Sigmoid colon (tissue), 7 donors: ENCODE data around the gene LGR6. TPM values are rescaled to one million over a fixed set of nuclear protein-coding genes. Genes with fewer than 3 reads are reported as not detected.

Source experiments
- DNase-seq: peaks from one replicate; pipeline ENCODE4 v3.0.0-alpha.2; 2019
- H3K27ac ChIP-seq, 4 donors: fragments of 200-600 bp; sonication (generic); one replicate each; pipeline ENCODE4 v1.5.1; 2016 to 2019; ENCODE audit warnings: mild to moderate bottlenecking in 1 of 4
- H3K27me3 ChIP-seq, 3 donors: fragments of 200-600 bp; sonication (generic); one replicate each; pipeline ENCODE4 v1.5.1; 2019; ENCODE audit warnings: mild to moderate bottlenecking in 1 of 3
- H3K36me3 ChIP-seq, 4 donors: fragments of 200-600 bp; sonication (generic); one replicate each; pipeline ENCODE4 v1.5.1; 2016 to 2019
- H3K4me1 ChIP-seq, 4 donors: fragments of 200-600 bp; sonication (generic); one replicate each; pipeline ENCODE4 v1.5.1; 2017 to 2019
- H3K4me3 ChIP-seq, 4 donors: fragments of 200-600 bp; sonication (generic); one replicate each; pipeline ENCODE4 v1.5.1; 2017 to 2019; ENCODE audit warnings: mild to moderate bottlenecking in 2 of 4, moderate library complexity in 1 of 4
- H3K9me3 ChIP-seq, 4 donors: fragments of 200-600 bp in 3 of 4; sonication (generic) in 3 of 4; one replicate each; pipeline versions ENCODE4 v1.5.1 to v1.6.1; 2013 to 2019
- EP300 ChIP-seq, 4 donors: sonication (generic); formaldehyde crosslinking; IDR thresholded peaks; one replicate each; pipeline ENCODE4 v1.6.1; 2017; ENCODE audit warnings: antibody characterized with exemption in 4 of 4
- POLR2A ChIP-seq, 2 donors: fragments of 450-650 bp; IDR thresholded peaks; one replicate each; pipeline ENCODE4 v1.6.1; 2016; ENCODE audit warnings: antibody characterized with exemption in 2 of 2, mild to moderate bottlenecking in 2 of 2, moderate library complexity in 2 of 2
- POLR2AphosphoS5 ChIP-seq, 4 donors: sonication (generic); formaldehyde crosslinking; IDR thresholded peaks; one replicate each; pipeline ENCODE4 v1.6.1; 2017; ENCODE audit warnings: antibody characterized with exemption in 4 of 4
- WGBS, 2 donors: extraction: QIAGEN DNeasy Blood & Tissue Kit; methylation state at CpG; one replicate each; pipeline ENCODE4 v1.1.7; 2013; 5-methylcytosine and 5-hydroxymethylcytosine counted together
- intact Hi-C: fragments of 100-400 bp; cut with DNase I; formaldehyde crosslinking; loops from one replicate; pipeline ENCODE4 v1.15.1; 2023
- polyA plus RNA-seq, 3 donors: library from polyadenylated mRNA; stranded (reverse); fragments of 200-250 nt; gene quantifications; one replicate each; pipeline ENCODE4 v1.2.3, GENCODE V29; 2013
- total RNA-seq, 4 donors: library from RNA; depleted of rRNA; stranded (reverse); fragments of >200 nt; gene quantifications; one replicate each; pipeline ENCODE4 v1.1.0, GENCODE V29; 2016
- TF ChIP-seq, protein P1 (sequence below), 4 experiments: fragments of 450-650 bp in 3 of 4; fragments of 200-600 bp in 1 of 4; IDR thresholded peaks; one replicate each; pipeline ENCODE4 v1.5.1; 2016 to 2019; ENCODE audit warnings: antibody characterized with exemption in 4 of 4, mild to moderate bottlenecking in 3 of 4, moderate library complexity in 2 of 4
- donor health status: healthy with polysubstance abuse.
- donor health status: Bipolar disorder and iron deficiency.
- donor health status: healthy.

LGR6 gene
- total and polyA plus RNA-seq, 7 donors = 0.14 to 1.0 (median 0.28) TPM; not detected in 4

DNA sequence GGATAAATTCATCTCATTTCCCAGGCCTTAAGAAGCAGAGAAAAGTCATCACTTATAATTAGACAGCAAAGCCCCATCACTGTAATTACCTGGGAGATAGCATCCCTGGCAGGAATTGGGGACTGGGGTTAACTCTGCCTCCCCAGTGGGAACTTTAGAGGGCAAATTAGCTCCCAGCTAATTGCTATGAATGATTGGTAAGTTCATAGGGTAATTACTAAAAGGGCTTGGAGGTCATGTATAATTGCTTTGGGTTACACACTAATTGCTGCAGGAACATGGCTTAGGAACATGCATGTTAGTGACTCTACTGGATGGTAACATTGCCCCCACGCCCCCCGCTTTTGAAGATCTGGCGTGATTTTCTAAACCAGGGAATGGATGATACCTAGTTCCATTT lies 83.3 kb downstream of the LGR6 start:
- H3K36me3 ChIP-seq = no peaks in the 10 kb centered on the region
- no peaks in the 10 kb centered on the region for H3K27me3 ChIP-seq
- no peak overlapping the region for H3K4me3 ChIP-seq
- 94 to 97% methylated on average over 3 of the region's 3 CpGs for WGBS, 2 donors
- no peaks in the 10 kb centered on the region for H3K9me3 ChIP-seq
- intact Hi-C loops = no loop called here
- TF ChIP-seq EP300 (IDR thresholded peaks at IDR 0.05) (no peak), POLR2AphosphoS5 (IDR thresholded peaks at IDR 0.05) (no peak), POLR2A (IDR thresholded peaks at IDR 0.05) (no peak)
- TF ChIP-seq, protein P1, sequence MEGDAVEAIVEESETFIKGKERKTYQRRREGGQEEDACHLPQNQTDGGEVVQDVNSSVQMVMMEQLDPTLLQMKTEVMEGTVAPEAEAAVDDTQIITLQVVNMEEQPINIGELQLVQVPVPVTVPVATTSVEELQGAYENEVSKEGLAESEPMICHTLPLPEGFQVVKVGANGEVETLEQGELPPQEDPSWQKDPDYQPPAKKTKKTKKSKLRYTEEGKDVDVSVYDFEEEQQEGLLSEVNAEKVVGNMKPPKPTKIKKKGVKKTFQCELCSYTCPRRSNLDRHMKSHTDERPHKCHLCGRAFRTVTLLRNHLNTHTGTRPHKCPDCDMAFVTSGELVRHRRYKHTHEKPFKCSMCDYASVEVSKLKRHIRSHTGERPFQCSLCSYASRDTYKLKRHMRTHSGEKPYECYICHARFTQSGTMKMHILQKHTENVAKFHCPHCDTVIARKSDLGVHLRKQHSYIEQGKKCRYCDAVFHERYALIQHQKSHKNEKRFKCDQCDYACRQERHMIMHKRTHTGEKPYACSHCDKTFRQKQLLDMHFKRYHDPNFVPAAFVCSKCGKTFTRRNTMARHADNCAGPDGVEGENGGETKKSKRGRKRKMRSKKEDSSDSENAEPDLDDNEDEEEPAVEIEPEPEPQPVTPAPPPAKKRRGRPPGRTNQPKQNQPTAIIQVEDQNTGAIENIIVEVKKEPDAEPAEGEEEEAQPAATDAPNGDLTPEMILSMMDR (IDR thresholded peaks at IDR 0.05) = no peak
- no peak for DNase-seq
- H3K4me1 ChIP-seq = no peaks in the 10 kb centered on the region
- no peak overlapping the region for H3K27ac ChIP-seq

DNA sequence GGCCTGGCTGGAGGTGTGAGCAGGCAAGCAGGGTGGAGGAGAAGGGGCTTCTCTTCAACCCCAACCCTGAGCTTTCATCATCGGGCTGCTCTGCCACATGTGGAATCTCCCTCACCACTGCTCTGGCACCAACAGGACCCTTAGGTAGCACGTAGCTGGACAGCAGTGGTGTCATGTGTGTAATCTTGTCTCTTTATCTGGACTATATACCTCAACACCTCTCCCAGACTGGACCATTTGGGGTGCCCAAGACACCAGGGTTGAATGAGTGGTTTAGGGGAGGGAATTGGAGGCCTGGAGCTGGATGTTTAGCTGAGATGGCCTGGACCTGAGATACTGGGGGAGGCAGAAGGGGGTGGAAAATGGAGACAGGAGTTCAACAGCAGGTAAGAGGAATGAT lies 85.2 kb downstream of the LGR6 start:
- H3K4me3 ChIP-seq = no peak overlapping the region
- DNase-seq = no peak
- WGBS, 2 donors = 91% methylated on average over 2 of the region's 2 CpGs

DNA sequence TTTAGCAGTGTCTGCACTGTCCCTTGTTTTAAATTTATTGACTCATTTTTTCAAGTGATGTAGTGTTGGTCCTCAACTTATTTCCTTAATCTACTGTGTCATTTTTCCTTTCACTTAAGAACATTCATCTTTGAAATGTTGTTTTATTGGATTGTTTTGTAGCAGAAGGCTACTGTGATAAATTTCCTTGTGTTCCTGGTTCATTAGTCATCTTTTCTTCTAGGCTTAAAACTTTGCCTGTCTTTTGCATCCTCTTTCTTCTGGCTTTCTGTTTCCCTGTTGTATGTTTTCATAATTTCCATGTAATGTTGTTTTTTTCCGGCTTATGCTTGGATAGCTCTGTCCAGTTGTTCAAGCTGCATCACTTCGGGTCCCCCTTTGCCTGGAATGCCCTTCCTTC lies 86.2 kb downstream of the LGR6 start:
- 88 to 89% methylated on average over 2 of the region's 2 CpGs for WGBS, 2 donors
- TF ChIP-seq POLR2AphosphoS5 (IDR thresholded peaks at IDR 0.05) (no peak), POLR2A (IDR thresholded peaks at IDR 0.05) (no peak), EP300 (IDR thresholded peaks at IDR 0.05) (no peak)
- TF ChIP-seq, protein P1 (IDR thresholded peaks at IDR 0.05) = no peak
- Histone ChIP-seq H3K4me1 (peaks cover 0 to 12% (median 3%) of the 10 kb centered on the region in 4 donors), H3K9me3 (no peaks in the 10 kb centered on the region), H3K27ac (no peak overlapping the region), H3K4me3 (no peak overlapping the region), H3K27me3 (no peaks in the 10 kb centered on the region), H3K36me3 (no peaks in the 10 kb centered on the region)
- intact Hi-C loops = no loop called here
- no peak for DNase-seq

More for the DNA sequence above, 85.2 kb downstream of the LGR6 start:
- Histone ChIP-seq H3K4me1 (peaks cover 0 to 8% (median 3%) of the 10 kb centered on the region in 4 donors), H3K27ac (no peak overlapping the region), H3K27me3 (no peaks in the 10 kb centered on the region), H3K36me3 (no peaks in the 10 kb centered on the region), H3K9me3 (no peaks in the 10 kb centered on the region)
- intact Hi-C loops = no loop called here
- TF ChIP-seq POLR2AphosphoS5 (IDR thresholded peaks at IDR 0.05) (no peak), POLR2A (IDR thresholded peaks at IDR 0.05) (no peak), EP300 (IDR thresholded peaks at IDR 0.05) (no peak)
- TF ChIP-seq, protein P1 (IDR thresholded peaks at IDR 0.05) = no peak

DNA sequence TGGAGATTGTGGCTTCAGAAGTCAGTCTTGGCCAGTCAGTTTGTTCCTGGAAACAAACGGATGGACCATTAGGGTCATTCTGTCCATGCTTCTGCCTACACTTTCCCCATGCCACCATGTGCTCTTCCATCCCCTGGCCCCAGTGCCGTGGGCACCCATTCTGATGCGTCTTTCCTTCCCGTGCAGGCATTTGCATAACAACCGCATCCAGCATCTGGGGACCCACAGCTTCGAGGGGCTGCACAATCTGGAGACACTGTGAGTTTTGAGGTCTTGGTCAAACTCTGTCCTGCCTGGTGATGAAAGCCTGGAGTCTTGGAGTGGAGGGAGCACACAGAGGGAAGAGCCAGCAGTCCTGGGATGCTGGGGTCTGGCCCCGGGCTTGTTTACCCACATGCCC lies 87.0 kb downstream of the LGR6 start:
- DNase-seq = no peak
- WGBS, 2 donors = 88 to 93% methylated on average over 7 of the region's 7 CpGs
- no peaks in the 10 kb centered on the region for H3K27me3 ChIP-seq
- intact Hi-C loops = no loop called here
- H3K36me3 ChIP-seq = no peaks in the 10 kb centered on the region
- TF ChIP-seq POLR2AphosphoS5 (IDR thresholded peaks at IDR 0.05) (no peak), EP300 (IDR thresholded peaks at IDR 0.05) (no peak), POLR2A (IDR thresholded peaks at IDR 0.05) (no peak)
- TF ChIP-seq, protein P1 (IDR thresholded peaks at IDR 0.05) = no peak
- no peak overlapping the region for H3K27ac ChIP-seq
- H3K9me3 ChIP-seq = no peaks in the 10 kb centered on the region
- H3K4me3 ChIP-seq = no peak overlapping the region
- H3K4me1 ChIP-seq = peaks cover 0 to 12% (median 3%) of the 10 kb centered on the region in 4 donors
